Measurements from ENCODE around the gene HSPG2.
"Not testable (repeated sequence)": the region's sequence is repeated elsewhere in the genome, so short reads cannot be mapped to it uniquely, and the experiment has no call there.

DNA sequence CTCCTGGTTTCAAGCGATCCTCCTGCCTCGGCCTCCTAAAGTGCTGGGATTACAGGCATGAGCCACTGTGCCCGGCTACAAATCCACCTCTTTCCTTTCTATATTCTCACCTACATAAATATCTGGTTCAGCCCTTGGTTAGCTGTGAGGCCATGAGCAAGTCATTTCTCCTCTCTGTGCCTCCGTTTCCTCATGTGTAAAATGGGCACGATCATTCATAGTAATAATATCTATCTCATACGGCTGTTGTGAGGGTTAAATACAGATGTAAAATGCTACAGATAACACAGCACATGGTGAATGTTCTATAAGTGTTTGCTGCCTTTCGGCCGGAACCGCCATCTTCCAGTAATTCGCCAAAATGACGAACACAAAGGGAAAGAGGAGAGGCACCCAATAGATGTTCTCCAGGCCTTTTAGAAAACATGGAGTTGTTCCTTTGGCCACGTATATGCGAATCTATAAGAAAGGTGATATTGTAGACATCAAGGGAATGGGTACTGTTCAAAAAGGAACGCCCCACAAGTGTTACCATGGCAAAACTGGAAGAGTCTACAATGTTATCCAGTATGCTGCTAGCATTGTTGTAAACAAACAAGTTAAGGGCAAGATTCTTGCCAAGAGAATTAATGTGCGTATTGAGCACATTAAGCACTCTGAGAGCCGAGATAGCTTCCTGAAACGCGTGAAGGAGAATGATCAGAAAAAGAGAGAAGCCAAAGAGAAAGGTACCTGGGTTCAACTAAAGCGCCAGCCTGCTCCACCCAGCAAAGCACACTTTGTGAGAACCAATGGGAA, 29.2 kb downstream of the HSPG2 start:
- not testable (repeated sequence) for TF ChIP-seq POLR2AphosphoS5, POLR2A (IDR thresholded peaks at IDR 0.05)
- TF ChIP-seq, protein P1, sequence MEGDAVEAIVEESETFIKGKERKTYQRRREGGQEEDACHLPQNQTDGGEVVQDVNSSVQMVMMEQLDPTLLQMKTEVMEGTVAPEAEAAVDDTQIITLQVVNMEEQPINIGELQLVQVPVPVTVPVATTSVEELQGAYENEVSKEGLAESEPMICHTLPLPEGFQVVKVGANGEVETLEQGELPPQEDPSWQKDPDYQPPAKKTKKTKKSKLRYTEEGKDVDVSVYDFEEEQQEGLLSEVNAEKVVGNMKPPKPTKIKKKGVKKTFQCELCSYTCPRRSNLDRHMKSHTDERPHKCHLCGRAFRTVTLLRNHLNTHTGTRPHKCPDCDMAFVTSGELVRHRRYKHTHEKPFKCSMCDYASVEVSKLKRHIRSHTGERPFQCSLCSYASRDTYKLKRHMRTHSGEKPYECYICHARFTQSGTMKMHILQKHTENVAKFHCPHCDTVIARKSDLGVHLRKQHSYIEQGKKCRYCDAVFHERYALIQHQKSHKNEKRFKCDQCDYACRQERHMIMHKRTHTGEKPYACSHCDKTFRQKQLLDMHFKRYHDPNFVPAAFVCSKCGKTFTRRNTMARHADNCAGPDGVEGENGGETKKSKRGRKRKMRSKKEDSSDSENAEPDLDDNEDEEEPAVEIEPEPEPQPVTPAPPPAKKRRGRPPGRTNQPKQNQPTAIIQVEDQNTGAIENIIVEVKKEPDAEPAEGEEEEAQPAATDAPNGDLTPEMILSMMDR (IDR thresholded peaks at IDR 0.05), result not testable (repeated sequence)

All from gastroesophageal sphincter (tissue), 3 donors.